ENCODE results near the gene CHRNA3. TPM values are rescaled to one million over a fixed set of nuclear protein-coding genes. Genes with fewer than 3 reads are reported as not detected.

CHRNA3 gene
- total and polyA plus RNA-seq, 2 donors (not counting 1 experiment from before 2014, with no cell fraction given) = not detected

- TF ChIP-seq EZH2 (IDR thresholded peaks at IDR 0.05; ENCODE audit: borderline replicate concordance, insufficient read depth, low read depth, low read length, poor library complexity, severe bottlenecking) = no peak
- TF ChIP-seq CTCF (IDR thresholded peaks at IDR 0.05) = no peak
- Histone ChIP-seq H3K4me2 (replicated peaks; ENCODE audit: low read depth, low read length, poor library complexity, severe bottlenecking) (peak within 1 kb of the TSS; percentile 90), H3K27me3 (replicated peaks in 1 of 4; ENCODE audit: control extremely low read depth in 1 of 4, control insufficient read depth in 3 of 4, insufficient read depth in 4 of 4, low read length in 3 of 4) (peaks cover 0 to 20% (median 4%) of the 10 kb centered on the region in 4 experiments), H3K27ac (ENCODE audit: low read length in 2 of 2) (no peak within 1 kb of the TSS), H3K79me2 (ENCODE audit: control insufficient read depth, insufficient read depth, low read length) (no peaks in the 10 kb centered on the region), H3K4me1 (ENCODE audit: control insufficient read depth in 2 of 2, insufficient read depth in 2 of 2, low read length in 2 of 2) (peaks cover 12% of the 10 kb centered on the region in 2 donors), H3K36me3 (replicated peaks in 1 of 2; ENCODE audit: control extremely low read depth in 1 of 2, control insufficient read depth in 1 of 2, extremely low read depth in 1 of 2, insufficient read depth in 2 of 2, low read length in 1 of 2) (no peaks in the 10 kb centered on the region), H3K9me3 (ENCODE audit: control extremely low read depth in 1 of 3, control insufficient read depth in 2 of 3, insufficient read depth in 1 of 3, low read length in 2 of 3) (peaks cover 0 to 3% (median 0%) of the 10 kb centered on the region in 3 donors), H3K4me3 (ENCODE audit: control extremely low read depth in 1 of 5, extremely low read depth in 1 of 5, insufficient read depth in 1 of 5, low read depth in 2 of 5, low read length in 4 of 5) (peak within 1 kb of the TSS in 4 of 5 experiments; percentile 26 to 52 (median 46)), H3K9ac (ENCODE audit: low read length) (peak within 1 kb of the TSS; percentile 65), H2AFZ (ENCODE audit: insufficient read depth, low read depth, low read length, poor library complexity, severe bottlenecking) (peak within 1 kb of the TSS; percentile 62), H4K20me1 (ENCODE audit: control insufficient read depth, insufficient read depth, low read length, poor library complexity, severe bottlenecking) (no peaks in the 10 kb centered on the region)
- Mint-ChIP-seq H3K27ac (no peak within 1 kb of the TSS), H3K4me3 (peak within 1 kb of the TSS; percentile 81), H3K4me1 (peaks cover 10% of the 10 kb centered on the region), H3K9me3 (ENCODE audit: insufficient read depth) (no peaks in the 10 kb centered on the region), H3K27me3 (peaks cover 10% of the 10 kb centered on the region)
- DNase-seq (peak; percentile 33), ATAC-seq (ENCODE audit: low read depth) (peak; percentile 55)
- WGBS (ENCODE audit: insufficient coverage) = 20% methylated on average over 47 of the region's 47 CpGs
- ChIA-PET CTCF (interaction anchor here (1.4 kb wide), 1 partner anchor 110 kb away, joined by 4 read pairs; no protein-coding TSS in a partner anchor), POLR2A (no interaction called here)
- intact Hi-C loops (cut with micrococcal nuclease) = no loop called here
Measured at GRCh38 chr15:78641102-78641748, 20.4 kb upstream of the CHRNA3 start, which contains the start of gene CHRNB4. TSS of gene CHRNB4 (minus strand) at chr15:78641210. CDS start at chr15:78641133, 77 bp downstream.

GRCh38 chr15:78640527-78641101, 19.8 kb upstream of the CHRNA3 start:
- Histone ChIP-seq H3K4me1 (ENCODE audit: control insufficient read depth in 2 of 2, insufficient read depth in 2 of 2, low read length in 2 of 2) (peaks cover 12% of the 10 kb centered on the region in 2 donors), H2AFZ (ENCODE audit: insufficient read depth, low read depth, low read length, poor library complexity, severe bottlenecking) (peak overlapping the region; percentile 62), H3K9ac (ENCODE audit: low read length) (peak overlapping the region; percentile 65), H3K27me3 (replicated peaks in 1 of 4; ENCODE audit: control extremely low read depth in 1 of 4, control insufficient read depth in 3 of 4, insufficient read depth in 4 of 4, low read length in 3 of 4) (peaks cover 0 to 20% (median 4%) of the 10 kb centered on the region in 4 experiments), H3K9me3 (ENCODE audit: control extremely low read depth in 1 of 3, control insufficient read depth in 2 of 3, insufficient read depth in 1 of 3, low read length in 2 of 3) (peaks cover 0 to 3% (median 0%) of the 10 kb centered on the region in 3 donors), H4K20me1 (ENCODE audit: control insufficient read depth, insufficient read depth, low read length, poor library complexity, severe bottlenecking) (no peaks in the 10 kb centered on the region), H3K4me3 (ENCODE audit: control extremely low read depth in 1 of 5, extremely low read depth in 1 of 5, insufficient read depth in 1 of 5, low read depth in 2 of 5, low read length in 4 of 5) (peak overlapping the region in 4 of 5 experiments; percentile 26 to 52 (median 46)), H3K36me3 (replicated peaks in 1 of 2; ENCODE audit: control extremely low read depth in 1 of 2, control insufficient read depth in 1 of 2, extremely low read depth in 1 of 2, insufficient read depth in 2 of 2, low read length in 1 of 2) (no peaks in the 10 kb centered on the region), H3K27ac (ENCODE audit: low read length in 2 of 2) (no peak overlapping the region), H3K79me2 (ENCODE audit: control insufficient read depth, insufficient read depth, low read length) (no peaks in the 10 kb centered on the region), H3K4me2 (replicated peaks; ENCODE audit: low read depth, low read length, poor library complexity, severe bottlenecking) (peak overlapping the region; percentile 90)
- intact Hi-C loops (cut with micrococcal nuclease) = no loop called here
- Mint-ChIP-seq H3K4me1 (peaks cover 10% of the 10 kb centered on the region), H3K27ac (no peak overlapping the region), H3K4me3 (peak overlapping the region; percentile 75), H3K9me3 (ENCODE audit: insufficient read depth) (no peaks in the 10 kb centered on the region), H3K27me3 (peaks cover 10% of the 10 kb centered on the region)
- ATAC-seq (ENCODE audit: low read depth) (peak; percentile 24), DNase-seq (no peak)
- TF ChIP-seq CTCF (IDR thresholded peaks at IDR 0.05) (no peak), EZH2 (IDR thresholded peaks at IDR 0.05; ENCODE audit: borderline replicate concordance, insufficient read depth, low read depth, low read length, poor library complexity, severe bottlenecking) (no peak)
- POLR2A ChIA-PET = no interaction called here
- WGBS (ENCODE audit: insufficient coverage) = 12% methylated on average over 29 of the region's 32 CpGs
- CTCF ChIA-PET = interaction anchor here (1.5 to 3.2 kb wide), 3 partner anchors 70 to 544 kb away, joined by 4 to 30 read pairs (median 6); no protein-coding TSS in a partner anchor
